Astrocyte of the cerebellum (primary cell): ENCODE measurements around the gene ISM2.

Experiments used
- DNase-seq: peaks from one replicate; pipeline ENCODE4 v3.0.0-alpha.2; 2011; ENCODE audit warnings: low read depth
- H3K4me3 ChIP-seq: 2 replicates; pipeline ENCODE4 v1.5.1; 2011; ENCODE audit warnings: mild to moderate bottlenecking, low read depth, low read length, moderate library complexity
- CTCF ChIP-seq: IDR thresholded peaks from 2 replicates; pipeline ENCODE4 v1.5.1; 2012; ENCODE audit warnings: low read length, low read depth, moderate library complexity, mild to moderate bottlenecking; ENCODE audit errors: missing control alignments
- in situ Hi-C: cut with HindIII; loops from 2 replicates; pipeline ENCODE4 v1.10.0; 2017; ENCODE audit warnings: low sequenced_read_pairs

The ISM2 gene

GRCh38 chr14:77467801-77468200 lies 30.8 kb downstream of the ISM2 start:
- no peak for TF ChIP-seq CTCF
- in situ Hi-C loops = no loop called here
- H3K4me3 ChIP-seq = no peak overlapping the region
- DNase-seq = no peak

GRCh38 chr14:77459072-77459723 lies 39.4 kb downstream of the ISM2 start:
- TF ChIP-seq CTCF = peak; percentile 79
- in situ Hi-C loops = no loop called here
- peak; percentile 65 for DNase-seq
- peak overlapping the region; percentile 98 for H3K4me3 ChIP-seq

GRCh38 chr14:77458249-77458950 lies 40.2 kb downstream of the ISM2 start:
- no peak for TF ChIP-seq CTCF
- DNase-seq = no peak
- in situ Hi-C loops = no loop called here
- H3K4me3 ChIP-seq = peak overlapping the region; percentile 98

- peak; percentile 99 for DNase-seq
- H3K4me3 ChIP-seq = peak within 1 kb of the TSS; percentile 98
- in situ Hi-C loops = no loop called here
- TF ChIP-seq CTCF = no peak
Measured at GRCh38 chr14:77457522-77458248, 40.9 kb downstream of the ISM2 start, which contains the start of the genes AHSA1 and VIPAS39. AHSA1 (plus strand) TSS chr14:77458093; CDS start chr14:77458190, 97 bp downstream. VIPAS39 (minus strand) TSS chr14:77457601; CDS start chr14:77454102, 3,499 bp downstream.

GRCh38 chr14:77457115-77457521 lies 41.5 kb downstream of the ISM2 start:
- peak; percentile 9 for DNase-seq
- in situ Hi-C loops = no loop called here
- no peak for TF ChIP-seq CTCF
- peak overlapping the region; percentile 98 for H3K4me3 ChIP-seq

- in situ Hi-C loops = no loop called here
- DNase-seq = no peak
- TF ChIP-seq CTCF = no peak
- H3K4me3 ChIP-seq = peak overlapping the region; percentile 98
Measured at GRCh38 chr14:77455966-77456640, 42.5 kb downstream of the ISM2 start.
